ENCODE data around the gene GALNT1. TPM values are rescaled to one million over a fixed set of nuclear protein-coding genes. Genes with fewer than 3 reads are reported as not detected.

GALNT1 gene
- total and polyA plus RNA-seq, 4 donors, result 57.3 to 96.8 (median 78.8) TPM

DNA sequence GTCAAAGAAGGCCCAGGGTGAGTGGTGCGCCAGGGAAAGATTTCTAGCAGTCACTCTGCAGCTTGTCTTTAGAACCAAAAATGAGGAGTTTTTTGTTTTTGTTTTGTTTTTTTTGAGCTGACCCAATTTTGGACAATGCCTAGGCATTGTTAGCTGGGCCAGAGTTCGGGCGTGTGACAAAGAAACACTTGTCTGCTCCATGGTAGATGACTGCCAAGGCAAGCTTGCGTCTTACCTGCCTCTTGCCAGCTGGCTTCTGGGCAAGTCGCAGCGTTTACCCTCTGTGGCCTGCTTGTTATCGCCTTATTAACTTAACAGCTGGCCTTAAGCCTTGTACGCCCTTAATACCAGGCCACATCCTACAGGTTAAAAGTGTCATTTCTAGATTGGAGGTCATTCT is 114.3 kb downstream of the GALNT1 start:
- Histone ChIP-seq H3K9me3 (ENCODE audit: control insufficient read depth, insufficient read depth, low read length) (no peaks in the 10 kb centered on the region), H3K4me1 (ENCODE audit: control insufficient read depth, insufficient read depth, low read length) (peaks cover 3% of the 10 kb centered on the region), H3K4me3 (ENCODE audit: low read depth, low read length) (no peak overlapping the region), H3K36me3 (ENCODE audit: control insufficient read depth, insufficient read depth, low read length) (peaks cover 3% of the 10 kb centered on the region), H3K27me3 (ENCODE audit: control insufficient read depth, insufficient read depth, low read length) (no peaks in the 10 kb centered on the region), H3K27ac (ENCODE audit: low read depth, low read length) (no peak overlapping the region)
- WGBS (ENCODE audit: insufficient coverage), result 27% methylated on average over 6 of the region's 8 CpGs
- DNase-seq (ENCODE audit: low read depth in 4 of 6, low spot score in 6 of 6), result peak in 4 of 6 donors; percentile 19 to 62 (median 30)

DNA sequence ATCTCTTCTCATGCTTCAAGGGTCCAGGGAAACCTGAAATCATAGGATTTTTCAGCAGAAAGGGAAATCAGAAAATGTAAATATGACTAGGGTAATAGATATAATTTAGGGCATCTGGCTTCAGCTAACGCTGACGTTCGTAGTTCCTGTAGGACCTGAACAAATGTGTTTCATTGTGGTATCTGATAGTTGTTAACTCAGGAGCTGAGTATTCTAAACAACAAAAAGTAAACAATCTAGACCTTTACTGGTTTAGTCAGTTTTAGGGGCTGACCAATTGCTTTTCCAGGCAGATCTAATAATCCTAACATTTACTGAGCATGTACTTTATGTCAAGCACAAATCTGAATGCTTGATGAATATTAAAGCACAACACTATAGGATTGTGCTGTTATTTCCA is 114.8 kb downstream of the GALNT1 start:
- peaks cover 3% of the 10 kb centered on the region for H3K36me3 ChIP-seq (ENCODE audit: control insufficient read depth, insufficient read depth, low read length)
- no peaks in the 10 kb centered on the region for H3K27me3 ChIP-seq (ENCODE audit: control insufficient read depth, insufficient read depth, low read length)
- no peak overlapping the region for H3K4me3 ChIP-seq (ENCODE audit: low read depth, low read length)
- peaks cover 3% of the 10 kb centered on the region for H3K4me1 ChIP-seq (ENCODE audit: control insufficient read depth, insufficient read depth, low read length)
- WGBS (ENCODE audit: insufficient coverage), result no CpG with 5 or more reads among the region's 3 CpGs
- DNase-seq (ENCODE audit: low read depth in 4 of 6, low spot score in 6 of 6), result no peak
- no peaks in the 10 kb centered on the region for H3K9me3 ChIP-seq (ENCODE audit: control insufficient read depth, insufficient read depth, low read length)
- no peak overlapping the region for H3K27ac ChIP-seq (ENCODE audit: low read depth, low read length)

DNA sequence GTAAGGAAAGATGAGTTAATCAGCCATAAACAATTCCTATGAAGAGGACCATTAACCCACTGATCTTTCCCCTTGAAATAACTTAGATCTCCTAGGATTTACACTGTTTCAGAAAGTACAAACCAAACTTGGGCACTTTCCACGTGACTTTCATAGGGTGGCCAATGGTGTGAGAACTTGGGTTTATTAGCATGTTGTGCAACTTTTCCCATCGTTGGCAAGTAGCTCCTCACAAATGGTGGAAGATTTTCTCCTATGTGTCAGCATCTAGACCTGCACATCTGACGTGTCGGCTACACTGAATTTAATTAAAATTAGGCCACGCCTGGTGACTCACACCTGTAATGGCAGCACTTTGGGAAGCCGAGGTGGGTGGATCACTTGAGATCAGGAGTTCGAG is 116.3 kb downstream of the GALNT1 start:
- WGBS (ENCODE audit: insufficient coverage), result 94% methylated on average over 5 of the region's 7 CpGs
- Histone ChIP-seq H3K36me3 (ENCODE audit: control insufficient read depth, insufficient read depth, low read length) (peaks cover 3% of the 10 kb centered on the region), H3K27me3 (ENCODE audit: control insufficient read depth, insufficient read depth, low read length) (no peaks in the 10 kb centered on the region), H3K4me3 (ENCODE audit: low read depth, low read length) (no peak overlapping the region), H3K9me3 (ENCODE audit: control insufficient read depth, insufficient read depth, low read length) (no peaks in the 10 kb centered on the region), H3K27ac (ENCODE audit: low read depth, low read length) (no peak overlapping the region), H3K4me1 (ENCODE audit: control insufficient read depth, insufficient read depth, low read length) (peaks cover 3% of the 10 kb centered on the region)
- DNase-seq (ENCODE audit: low read depth in 4 of 6, low spot score in 6 of 6), result no peak

DNA sequence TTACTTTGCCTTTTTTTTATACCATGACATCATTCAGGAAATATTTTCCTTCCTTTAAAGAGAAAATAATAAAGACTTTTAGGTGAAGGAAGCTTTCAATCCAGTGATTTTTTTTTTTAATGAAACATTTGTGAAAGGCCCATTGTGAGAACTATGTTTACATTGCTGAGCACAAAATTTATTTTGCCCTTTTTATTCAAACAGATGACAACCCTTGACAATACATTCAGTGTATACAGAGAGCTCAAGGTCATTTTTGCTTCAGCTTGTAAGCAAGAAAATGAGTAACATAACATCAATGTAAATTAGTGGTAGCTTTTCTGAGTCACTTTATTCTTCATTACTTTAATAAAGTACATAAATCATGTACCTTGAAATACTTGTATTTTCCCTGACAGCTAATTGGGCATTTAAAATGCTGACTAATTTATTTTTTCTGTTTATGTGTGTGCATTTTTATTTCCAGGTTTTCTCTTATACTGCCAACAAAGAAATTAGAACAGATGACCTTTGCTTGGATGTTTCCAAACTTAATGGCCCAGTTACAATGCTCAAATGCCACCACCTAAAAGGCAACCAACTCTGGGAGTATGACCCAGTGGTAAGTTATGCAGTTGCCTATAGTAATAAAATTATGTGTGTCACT is 121.6 kb downstream of the GALNT1 start:
- H3K4me3 ChIP-seq (ENCODE audit: low read depth, low read length), result no peak overlapping the region
- H3K4me1 ChIP-seq (ENCODE audit: control insufficient read depth, insufficient read depth, low read length), result peaks cover 6% of the 10 kb centered on the region
- H3K27me3 ChIP-seq (ENCODE audit: control insufficient read depth, insufficient read depth, low read length), result no peaks in the 10 kb centered on the region
- no peaks in the 10 kb centered on the region for H3K9me3 ChIP-seq (ENCODE audit: control insufficient read depth, insufficient read depth, low read length)
- H3K27ac ChIP-seq (ENCODE audit: low read depth, low read length), result no peak overlapping the region
- H3K36me3 ChIP-seq (ENCODE audit: control insufficient read depth, insufficient read depth, low read length), result peaks cover 3% of the 10 kb centered on the region
- no peak for DNase-seq (ENCODE audit: low read depth in 4 of 6, low spot score in 6 of 6)

DNA sequence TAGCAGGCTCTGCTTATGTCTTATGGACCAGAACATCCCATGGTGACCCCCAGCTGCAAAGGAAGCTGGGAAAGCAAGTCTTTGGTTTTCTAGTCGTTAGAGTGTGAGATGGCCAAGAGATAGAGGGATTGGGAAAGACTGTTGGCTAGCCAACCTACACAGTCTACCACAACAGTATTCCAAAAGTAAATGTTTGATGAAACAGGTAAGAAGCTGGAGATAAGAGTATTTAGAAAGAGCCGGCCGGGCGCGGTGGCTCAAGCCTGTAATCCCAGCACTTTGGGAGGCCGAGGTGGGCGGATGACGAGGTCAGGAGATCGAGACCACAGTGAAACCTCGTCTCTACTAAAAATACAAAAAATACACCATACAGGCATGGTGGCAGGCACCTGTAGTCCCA is 124.4 kb downstream of the GALNT1 start:
- H3K4me1 ChIP-seq (ENCODE audit: control insufficient read depth, insufficient read depth, low read length), result peaks cover 6% of the 10 kb centered on the region
- no peaks in the 10 kb centered on the region for H3K27me3 ChIP-seq (ENCODE audit: control insufficient read depth, insufficient read depth, low read length)
- WGBS (ENCODE audit: insufficient coverage), result 91% methylated on average over 9 of the region's 10 CpGs

DNA sequence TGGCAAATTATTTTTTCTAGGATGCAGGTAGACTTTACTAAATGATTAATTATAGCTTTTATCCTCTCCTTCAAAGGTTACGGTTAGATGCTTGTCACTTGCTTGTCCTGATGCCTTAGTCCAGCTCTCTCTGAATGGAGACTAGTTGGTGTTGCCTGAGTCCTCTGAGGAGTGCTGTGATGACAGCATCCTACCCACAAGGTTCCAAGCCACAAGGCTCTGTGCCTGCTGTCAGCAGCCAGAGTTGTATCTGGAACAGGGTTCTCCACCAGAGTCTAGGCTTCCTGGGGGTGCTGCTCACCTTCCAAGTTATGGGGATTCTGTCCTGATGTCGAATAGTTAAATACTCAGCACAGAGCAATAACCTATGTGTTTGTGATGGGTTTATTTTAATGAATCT is 125.7 kb downstream of the GALNT1 start:
- Histone ChIP-seq H3K27me3 (ENCODE audit: control insufficient read depth, insufficient read depth, low read length) (no peaks in the 10 kb centered on the region), H3K4me3 (ENCODE audit: low read depth, low read length) (no peak overlapping the region), H3K36me3 (ENCODE audit: control insufficient read depth, insufficient read depth, low read length) (no peaks in the 10 kb centered on the region), H3K4me1 (ENCODE audit: control insufficient read depth, insufficient read depth, low read length) (peaks cover 6% of the 10 kb centered on the region), H3K27ac (ENCODE audit: low read depth, low read length) (no peak overlapping the region), H3K9me3 (ENCODE audit: control insufficient read depth, insufficient read depth, low read length) (no peaks in the 10 kb centered on the region)
- no peak for DNase-seq (ENCODE audit: low read depth in 4 of 6, low spot score in 6 of 6)
- no CpG with 5 or more reads among the region's 2 CpGs for WGBS (ENCODE audit: insufficient coverage)

More for the DNA sequence above, 124.4 kb downstream of the GALNT1 start:
- H3K36me3 ChIP-seq (ENCODE audit: control insufficient read depth, insufficient read depth, low read length), result no peaks in the 10 kb centered on the region
- DNase-seq (ENCODE audit: low read depth in 4 of 6, low spot score in 6 of 6), result no peak
- no peaks in the 10 kb centered on the region for H3K9me3 ChIP-seq (ENCODE audit: control insufficient read depth, insufficient read depth, low read length)
- H3K27ac ChIP-seq (ENCODE audit: low read depth, low read length), result no peak overlapping the region
- no peak overlapping the region for H3K4me3 ChIP-seq (ENCODE audit: low read depth, low read length)

DNA sequence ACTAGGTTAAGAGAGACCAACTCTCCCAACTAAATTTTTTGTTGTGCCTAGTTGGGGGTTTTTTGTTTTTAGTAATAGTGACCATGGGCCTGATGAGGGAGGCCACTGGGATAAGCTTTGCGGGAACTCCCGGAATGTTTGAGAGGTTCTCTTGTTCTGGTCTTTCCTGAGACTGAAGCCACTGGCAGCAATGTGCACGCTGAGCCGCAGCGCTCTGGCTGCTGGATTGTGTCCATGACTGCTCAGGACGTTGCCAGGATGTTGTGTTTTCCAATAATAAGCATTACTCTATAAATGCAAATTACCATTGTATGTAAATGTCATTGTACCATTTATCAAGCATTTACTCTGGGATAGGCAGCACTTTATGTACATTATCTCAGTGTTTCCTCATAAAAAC is 126.1 kb downstream of the GALNT1 start:
- WGBS (ENCODE audit: insufficient coverage), result 37% methylated on average over 2 of the region's 6 CpGs
- Histone ChIP-seq H3K27ac (ENCODE audit: low read depth, low read length) (no peak overlapping the region), H3K4me3 (ENCODE audit: low read depth, low read length) (no peak overlapping the region), H3K36me3 (ENCODE audit: control insufficient read depth, insufficient read depth, low read length) (no peaks in the 10 kb centered on the region), H3K4me1 (ENCODE audit: control insufficient read depth, insufficient read depth, low read length) (peaks cover 6% of the 10 kb centered on the region), H3K27me3 (ENCODE audit: control insufficient read depth, insufficient read depth, low read length) (no peaks in the 10 kb centered on the region), H3K9me3 (ENCODE audit: control insufficient read depth, insufficient read depth, low read length) (no peaks in the 10 kb centered on the region)
- DNase-seq (ENCODE audit: low read depth in 4 of 6, low spot score in 6 of 6), result no peak

DNA sequence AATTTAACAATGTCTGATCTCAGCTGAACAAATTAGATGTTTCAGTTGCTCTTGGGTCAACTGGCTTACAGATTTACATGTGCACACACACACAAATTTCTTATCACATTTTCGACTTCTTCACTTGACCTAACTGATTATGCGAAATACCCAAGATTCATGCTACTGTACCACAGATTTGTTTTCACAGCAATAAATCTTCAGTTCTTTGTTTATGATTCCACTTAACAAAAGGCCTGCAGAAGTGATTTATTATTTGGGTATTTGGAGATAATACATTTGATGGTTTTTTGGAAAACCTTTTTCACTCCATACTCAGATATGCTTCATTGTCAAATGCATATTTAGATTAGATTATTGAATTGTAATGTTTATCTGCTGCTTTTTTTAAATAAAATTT is 129.0 kb downstream of the GALNT1 start:
- no peak overlapping the region for H3K27ac ChIP-seq (ENCODE audit: low read depth, low read length)
- H3K27me3 ChIP-seq (ENCODE audit: control insufficient read depth, insufficient read depth, low read length), result no peaks in the 10 kb centered on the region
- no peak for DNase-seq (ENCODE audit: low read depth in 4 of 6, low spot score in 6 of 6)
- H3K4me1 ChIP-seq (ENCODE audit: control insufficient read depth, insufficient read depth, low read length), result peaks cover 6% of the 10 kb centered on the region
- no peaks in the 10 kb centered on the region for H3K9me3 ChIP-seq (ENCODE audit: control insufficient read depth, insufficient read depth, low read length)
- no peak overlapping the region for H3K4me3 ChIP-seq (ENCODE audit: low read depth, low read length)
- H3K36me3 ChIP-seq (ENCODE audit: control insufficient read depth, insufficient read depth, low read length), result no peaks in the 10 kb centered on the region
- 90% methylated on average over 1 of the region's 2 CpGs for WGBS (ENCODE audit: insufficient coverage)

DNA sequence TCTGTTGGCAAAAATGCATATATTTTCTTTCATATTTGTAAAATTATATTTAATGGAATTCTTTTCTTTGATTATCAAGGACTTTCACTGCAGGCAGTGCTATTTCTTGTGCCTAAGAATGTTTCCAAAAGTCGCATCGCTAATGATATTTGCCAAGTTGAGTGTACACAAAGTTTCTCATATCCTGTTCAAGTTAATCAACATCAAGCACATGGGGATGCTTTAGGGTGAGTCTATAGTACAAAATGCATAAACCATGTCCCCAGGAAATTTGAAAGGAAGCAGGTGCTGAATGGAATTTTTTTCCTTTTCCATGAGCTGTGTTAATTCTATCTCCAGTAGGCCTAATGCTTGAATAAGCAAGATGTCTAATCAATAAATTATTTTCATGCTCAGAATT is 129.7 kb downstream of the GALNT1 start:
- Histone ChIP-seq H3K4me1 (ENCODE audit: control insufficient read depth, insufficient read depth, low read length) (peaks cover 6% of the 10 kb centered on the region), H3K36me3 (ENCODE audit: control insufficient read depth, insufficient read depth, low read length) (no peaks in the 10 kb centered on the region), H3K27me3 (ENCODE audit: control insufficient read depth, insufficient read depth, low read length) (no peaks in the 10 kb centered on the region), H3K9me3 (ENCODE audit: control insufficient read depth, insufficient read depth, low read length) (no peaks in the 10 kb centered on the region), H3K4me3 (ENCODE audit: low read depth, low read length) (no peak overlapping the region), H3K27ac (ENCODE audit: low read depth, low read length) (no peak overlapping the region)
- no peak for DNase-seq (ENCODE audit: low read depth in 4 of 6, low spot score in 6 of 6)
- no CpG with 5 or more reads among the region's 2 CpGs for WGBS (ENCODE audit: insufficient coverage)

DNA sequence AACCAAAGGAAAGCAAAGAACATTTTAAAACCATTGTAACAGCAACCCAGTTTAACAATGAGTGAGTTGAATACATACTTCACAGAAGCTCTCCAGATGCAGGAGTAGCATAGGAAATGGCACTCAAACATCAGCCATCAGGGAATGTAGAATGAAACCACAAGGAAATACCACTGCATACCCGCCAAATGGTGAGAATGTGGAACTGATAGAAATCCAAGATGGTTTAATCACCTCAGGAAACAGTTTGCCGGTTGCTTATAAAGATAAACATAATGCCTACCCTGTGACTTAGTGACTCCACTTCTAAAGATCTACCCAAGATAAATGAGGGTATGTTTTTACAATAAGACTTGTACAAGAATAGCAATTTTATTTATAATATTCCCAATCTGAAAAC is 132.0 kb downstream of the GALNT1 start:
- WGBS (ENCODE audit: insufficient coverage), result no CpG with 5 or more reads among the region's 2 CpGs
- no peaks in the 10 kb centered on the region for H3K4me1 ChIP-seq (ENCODE audit: control insufficient read depth, insufficient read depth, low read length)
- H3K9me3 ChIP-seq (ENCODE audit: control insufficient read depth, insufficient read depth, low read length), result peaks cover 2% of the 10 kb centered on the region
- no peak for DNase-seq (ENCODE audit: low read depth in 4 of 6, low spot score in 6 of 6)
- no peak overlapping the region for H3K27ac ChIP-seq (ENCODE audit: low read depth, low read length)
- H3K36me3 ChIP-seq (ENCODE audit: control insufficient read depth, insufficient read depth, low read length), result no peaks in the 10 kb centered on the region
- H3K4me3 ChIP-seq (ENCODE audit: low read depth, low read length), result no peak overlapping the region
- no peaks in the 10 kb centered on the region for H3K27me3 ChIP-seq (ENCODE audit: control insufficient read depth, insufficient read depth, low read length)

All from spinal cord (tissue), 10 donors.